Neuronal stem cell (in vitro differentiated cells): ENCODE results near the gene CSNK1D.

Experiments
- DNase-seq: peaks from one replicate; pipeline ENCODE4 v3.0.0-alpha.2; 2013; ENCODE audit warnings: low spot score
- H2AFZ ChIP-seq: one replicate; pipeline ENCODE4 v1.6.1; 2013; ENCODE audit warnings: mild to moderate bottlenecking, low read length, inconsistent platforms
- H2AK5ac ChIP-seq: 2 replicates; pipeline ENCODE4 v1.6.1; 2013; ENCODE audit warnings: low read depth, mild to moderate bottlenecking, inconsistent platforms, low read length, moderate library complexity, mixed read lengths
- H2BK120ac ChIP-seq: 2 replicates; pipeline ENCODE4 v1.6.1; 2013; ENCODE audit warnings: low read depth, mild to moderate bottlenecking, inconsistent platforms, low read length, moderate library complexity, mixed read lengths
- H2BK12ac ChIP-seq: one replicate; pipeline ENCODE4 v1.6.1; 2013; ENCODE audit warnings: low read length, inconsistent platforms
- H2BK15ac ChIP-seq: 2 replicates; pipeline ENCODE4 v1.6.1; 2013; ENCODE audit warnings: mild to moderate bottlenecking, low read length, inconsistent platforms, mixed read lengths
- H2BK5ac ChIP-seq: one replicate; pipeline ENCODE4 v1.6.1; 2013; ENCODE audit warnings: inconsistent platforms, mild to moderate bottlenecking, low read length, moderate library complexity
- H3K14ac ChIP-seq: one replicate; pipeline ENCODE4 v1.6.1; 2013; ENCODE audit warnings: low read length, inconsistent platforms
- H3K18ac ChIP-seq: 2 replicates; pipeline ENCODE4 v1.6.1; 2013; ENCODE audit warnings: low read length, inconsistent platforms
- H3K23ac ChIP-seq: 2 replicates; pipeline ENCODE4 v1.6.1; 2013; ENCODE audit warnings: low read depth, mild to moderate bottlenecking, mixed read lengths, low read length, inconsistent platforms; ENCODE audit not compliant: poor library complexity
- H3K27ac ChIP-seq: replicated peaks from 3 replicates; pipeline ENCODE4 v1.5.1; 2013; ENCODE audit warnings: low read length, inconsistent platforms
- H3K27me3 ChIP-seq, 3 experiments: 2 replicates each; pipeline ENCODE4 v1.6.1; 2013; ENCODE audit warnings: low read length in 3 of 3, mild to moderate bottlenecking in 2 of 3, inconsistent platforms in 1 of 3, low read depth in 1 of 3, mixed read lengths in 1 of 3, moderate library complexity in 1 of 3; ENCODE audit not compliant: control insufficient read depth in 3 of 3, insufficient read depth in 3 of 3
- H3K36me3 ChIP-seq, 2 donors: replicated peaks in 1 of 2; 2 replicates each; pipeline ENCODE4 v1.6.1; 2013; ENCODE audit warnings: low read length in 2 of 2; ENCODE audit not compliant: control insufficient read depth in 2 of 2, insufficient read depth in 2 of 2
- H3K4ac ChIP-seq: 2 replicates; pipeline ENCODE4 v1.6.1; 2013; ENCODE audit warnings: inconsistent platforms, mild to moderate bottlenecking, low read length, moderate library complexity
- H3K4me1 ChIP-seq, 2 donors: 1 replicate in 1 of 2; 2 replicates in 1 of 2; pipeline ENCODE4 v1.6.1; 2013; ENCODE audit warnings: low read length in 2 of 2, low read depth in 1 of 2; ENCODE audit not compliant: control insufficient read depth in 2 of 2, insufficient read depth in 1 of 2
- H3K4me2 ChIP-seq: one replicate; pipeline ENCODE4 v1.6.1; 2013; ENCODE audit warnings: mild to moderate bottlenecking, low read length, inconsistent platforms; ENCODE audit not compliant: insufficient read depth, poor library complexity, severe bottlenecking
- H3K4me3 ChIP-seq, 2 donors: 2 replicates each; pipeline ENCODE4 v1.5.1; 2013; ENCODE audit warnings: low read length in 2 of 2, mild to moderate bottlenecking in 2 of 2, inconsistent platforms in 1 of 2, moderate library complexity in 1 of 2
- H3K79me1 ChIP-seq: one replicate; pipeline ENCODE4 v1.6.1; 2013; ENCODE audit warnings: low read depth, mild to moderate bottlenecking, inconsistent platforms, low read length, moderate library complexity
- H3K9ac ChIP-seq: one replicate; pipeline ENCODE4 v1.6.1; 2013; ENCODE audit warnings: mild to moderate bottlenecking, low read depth, low read length, inconsistent platforms; ENCODE audit not compliant: poor library complexity
- H3K9me3 ChIP-seq, 2 donors: replicated peaks in 1 of 2; 2 replicates each; pipeline versions ENCODE3 to v1.6.1; 2013; ENCODE audit warnings: low read length in 2 of 2, mild to moderate bottlenecking in 2 of 2, inconsistent platforms in 1 of 2, low read depth in 1 of 2, mixed read lengths in 1 of 2, moderate library complexity in 1 of 2; ENCODE audit not compliant: control insufficient read depth in 2 of 2, insufficient read depth in 1 of 2
- H4K8ac ChIP-seq: one replicate; pipeline ENCODE4 v1.6.1; 2013; ENCODE audit warnings: low read depth, mild to moderate bottlenecking, inconsistent platforms, low read length, moderate library complexity
- H4K91ac ChIP-seq: one replicate; pipeline ENCODE4 v1.6.1; 2013; ENCODE audit warnings: low read length, low read depth, mild to moderate bottlenecking, inconsistent platforms; ENCODE audit not compliant: poor library complexity
- WGBS, 2 donors: extraction: QIAGEN DNeasy Blood & Tissue Kit; methylation state at CpG; one replicate each; pipeline ENCODE4 v1.1.7; 2013; ENCODE audit warnings: missing lambda C conversion rate in 2 of 2, mixed read lengths in 1 of 2; ENCODE audit not compliant: insufficient read length in 2 of 2, insufficient replicate concordance in 1 of 2; ENCODE audit errors: extremely low coverage in 2 of 2; 5-methylcytosine and 5-hydroxymethylcytosine counted together

The CSNK1D gene

GRCh38 chr17:82258555-82258954, 14.9 kb downstream of the CSNK1D start:
- Histone ChIP-seq H3K9ac (no peak overlapping the region), H2BK12ac (no peak overlapping the region), H3K4me2 (no peak overlapping the region), H3K18ac (no peak overlapping the region), H2BK120ac (no peak overlapping the region), H3K23ac (no peak overlapping the region), H3K14ac (no peak overlapping the region), H4K8ac (no peak overlapping the region), H4K91ac (no peak overlapping the region), H3K27me3 (no peaks in the 10 kb centered on the region), H3K79me1 (peaks cover 4% of the 10 kb centered on the region), H3K36me3 (peaks cover 63 to 87% of the 10 kb centered on the region in 2 donors), H2AK5ac (no peak overlapping the region), H3K9me3 (peaks cover 5% of the 10 kb centered on the region in 2 donors), H3K4me1 (no peaks in the 10 kb centered on the region), H2BK15ac (no peak overlapping the region), H3K4ac (no peak overlapping the region), H2AFZ (no peak overlapping the region), H3K4me3 (no peak overlapping the region), H2BK5ac (no peak overlapping the region), H3K27ac (no peak overlapping the region)
- no CpG with 5 or more reads among the region's 5 CpGs for WGBS, 2 donors
- no peak for DNase-seq

- WGBS, 2 donors, result no CpG with 5 or more reads among the region's 10 CpGs
- Histone ChIP-seq H2AK5ac (no peak overlapping the region), H3K79me1 (peaks cover 11% of the 10 kb centered on the region), H3K27me3 (no peaks in the 10 kb centered on the region), H2AFZ (no peak overlapping the region), H3K4me3 (peak overlapping the region in 1 of 2 donors; percentile 51), H2BK120ac (no peak overlapping the region), H3K9ac (no peak overlapping the region), H2BK12ac (no peak overlapping the region), H3K18ac (no peak overlapping the region), H3K9me3 (peaks cover 5% of the 10 kb centered on the region in 2 donors), H4K91ac (no peak overlapping the region), H2BK5ac (no peak overlapping the region), H3K4me1 (no peaks in the 10 kb centered on the region), H3K4ac (no peak overlapping the region), H3K36me3 (peaks cover 66 to 87% of the 10 kb centered on the region in 2 donors), H3K27ac (no peak overlapping the region), H2BK15ac (no peak overlapping the region), H3K14ac (no peak overlapping the region), H3K4me2 (no peak overlapping the region), H4K8ac (no peak overlapping the region), H3K23ac (no peak overlapping the region)
- no peak for DNase-seq
Observed at GRCh38 chr17:82257473-82257872, 16.0 kb downstream of the CSNK1D start.

- WGBS, 2 donors, result no CpG with 5 or more reads among the region's 14 CpGs
- Histone ChIP-seq H3K4ac (no peak overlapping the region), H3K23ac (no peak overlapping the region), H3K36me3 (peaks cover 66 to 87% of the 10 kb centered on the region in 2 donors), H3K4me2 (no peak overlapping the region), H2BK5ac (no peak overlapping the region), H3K9ac (no peak overlapping the region), H2BK15ac (no peak overlapping the region), H4K8ac (no peak overlapping the region), H3K9me3 (peaks cover 5% of the 10 kb centered on the region in 2 donors), H2AFZ (no peak overlapping the region), H3K79me1 (peaks cover 9% of the 10 kb centered on the region), H3K27me3 (no peaks in the 10 kb centered on the region), H3K4me3 (no peak overlapping the region), H3K27ac (no peak overlapping the region), H3K4me1 (no peaks in the 10 kb centered on the region), H3K14ac (no peak overlapping the region), H3K18ac (no peak overlapping the region), H2BK12ac (no peak overlapping the region), H2AK5ac (no peak overlapping the region), H2BK120ac (no peak overlapping the region), H4K91ac (no peak overlapping the region)
- no peak for DNase-seq
Observed at GRCh38 chr17:82256242-82256885, 17.1 kb downstream of the CSNK1D start.

- H2AFZ ChIP-seq, result no peak overlapping the region
- no peaks in the 10 kb centered on the region for H3K27me3 ChIP-seq
- WGBS, 2 donors, result no CpG with 5 or more reads among the region's 15 CpGs
- H3K18ac ChIP-seq, result no peak overlapping the region
- peaks cover 66 to 87% of the 10 kb centered on the region in 2 donors for H3K36me3 ChIP-seq
- peak overlapping the region in 1 of 2 donors; percentile 19 for H3K4me3 ChIP-seq
- no peak overlapping the region for H3K23ac ChIP-seq
- H2AK5ac ChIP-seq, result no peak overlapping the region
- H4K91ac ChIP-seq, result no peak overlapping the region
- no peak overlapping the region for H2BK15ac ChIP-seq
- no peak overlapping the region for H2BK12ac ChIP-seq
- H4K8ac ChIP-seq, result no peak overlapping the region
- H3K79me1 ChIP-seq, result peaks cover 13% of the 10 kb centered on the region
- H3K4me1 ChIP-seq, result no peaks in the 10 kb centered on the region
- H3K14ac ChIP-seq, result peak overlapping the region; percentile 25
- peaks cover 0 to 5% of the 10 kb centered on the region in 2 donors for H3K9me3 ChIP-seq
- no peak overlapping the region for H2BK5ac ChIP-seq
- no peak overlapping the region for H3K9ac ChIP-seq
- H3K27ac ChIP-seq, result no peak overlapping the region
- H3K4ac ChIP-seq, result no peak overlapping the region
- DNase-seq, result no peak
- H3K4me2 ChIP-seq, result no peak overlapping the region
- H2BK120ac ChIP-seq, result no peak overlapping the region
Observed at GRCh38 chr17:82255402-82255972, 18.0 kb downstream of the CSNK1D start.
